Left lung (tissue), 10 donors: ENCODE results near the gene SPNS2. TPM values are rescaled to one million over a fixed set of nuclear protein-coding genes. Genes with fewer than 3 reads are reported as not detected.

ENCODE experiments used
- ATAC-seq: fragments of 200-7000 bp; cut with Tn5 transposase; one replicate; pipeline ENCODE4 v1.9.1; 2020; ENCODE audit warnings: moderate library complexity
- DNase-seq, 4 donors: peaks; one replicate each; pipeline ENCODE4 v3.0.0-alpha.2; 2013 to 2020
- H3K27ac ChIP-seq, 2 donors: fragments of 200-600 bp; sonication (generic) in 1 of 2; one replicate each; pipeline versions ENCODE4 v1.5.0 to v1.8.0; 2020 to 2021
- H3K27me3 ChIP-seq, 2 donors: fragments of 200-600 bp; sonication (generic) in 1 of 2; one replicate each; pipeline versions ENCODE4 v1.5.0 to v1.8.0; 2020 to 2021
- H3K36me3 ChIP-seq, 2 donors: fragments of 200-600 bp; sonication (generic) in 1 of 2; one replicate each; pipeline versions ENCODE4 v1.5.0 to v1.8.0; 2020 to 2021
- H3K4me1 ChIP-seq, 2 donors: fragments of 200-600 bp; one replicate each; pipeline ENCODE4 v1.8.0; 2021
- H3K4me3 ChIP-seq, 2 donors: fragments of 200-600 bp; sonication (generic) in 1 of 2; one replicate each; pipeline versions ENCODE4 v1.5.0 to v1.8.0; 2020 to 2021; ENCODE audit warnings: mild to moderate bottlenecking in 1 of 2
- H3K9me3 ChIP-seq, 2 donors: fragments of 200-600 bp; sonication (generic) in 1 of 2; one replicate each; pipeline versions ENCODE4 v1.5.0 to v1.8.0; 2020 to 2021
- CTCF ChIP-seq, 2 donors: fragments of 200-600 bp; sonication (generic) in 1 of 2; IDR thresholded peaks; one replicate each; pipeline versions ENCODE4 v1.5.0 to v1.8.0; 2021; ENCODE audit warnings: antibody characterized with exemption in 2 of 2
- intact Hi-C, 2 donors: fragments of 100-400 bp; cut with DNase I; formaldehyde crosslinking; loops; one replicate each; pipeline versions ENCODE4 v1.11.2 to v1.14.2; 2022
- polyA plus RNA-seq, 6 donors: library from polyadenylated mRNA; unstranded; fragments of 120-200 nt; gene quantifications; one replicate each; pipeline ENCODE4 v1.2.1, GENCODE V29; 2013; ENCODE audit not compliant: insufficient read length in 6 of 6
- total RNA-seq, 2 donors: library from RNA; stranded (reverse); fragmentation: NEBNext Ultra II Directional; extraction: Animal tissue kit (Norgen Biotek cat#: 25700); gene quantifications; one replicate each; pipeline ENCODE4 v1.2.1, GENCODE V29; 2021
- donor health status: DM: no; HTN: yes; CAD: no.
- donor health status: DM: no; HTN: no; CAD: no.

Gene SPNS2
- total and polyA plus RNA-seq, 8 donors, result 19.6 to 52.4 (median 24.3) TPM

- no peak for DNase-seq
Measured at GRCh38 chr17:4537451-4538235, 39.0 kb downstream of the SPNS2 start.

GRCh38 chr17:4538236-4539002 lies 39.7 kb downstream of the SPNS2 start:
- TF ChIP-seq CTCF (IDR thresholded peaks at IDR 0.05), result no peak
- H3K27ac ChIP-seq, result peak overlapping the region in 1 of 2 donors; percentile 74
- H3K27me3 ChIP-seq, result no peaks in the 10 kb centered on the region
- H3K36me3 ChIP-seq, result peaks cover 0 to 62% of the 10 kb centered on the region in 2 donors
- H3K9me3 ChIP-seq, result no peaks in the 10 kb centered on the region
- no peak overlapping the region for H3K4me3 ChIP-seq
- intact Hi-C loops, result no loop called here
- peaks cover 9 to 77% of the 10 kb centered on the region in 2 donors for H3K4me1 ChIP-seq
- DNase-seq (peak in 1 of 4 donors; percentile 40), ATAC-seq (no peak)

More at GRCh38 chr17:4537451-4538235, 39.0 kb downstream of the SPNS2 start:
- H3K4me1 ChIP-seq, result peaks cover 10 to 84% of the 10 kb centered on the region in 2 donors
- H3K9me3 ChIP-seq, result no peaks in the 10 kb centered on the region
- no peak for ATAC-seq
- no peak overlapping the region for H3K4me3 ChIP-seq
- H3K27ac ChIP-seq, result peak overlapping the region; percentile 44 to 74
- no peaks in the 10 kb centered on the region for H3K27me3 ChIP-seq
- TF ChIP-seq CTCF (IDR thresholded peaks at IDR 0.05), result no peak
- H3K36me3 ChIP-seq, result peaks cover 0 to 62% of the 10 kb centered on the region in 2 donors
- intact Hi-C loops, result no loop called here

- Histone ChIP-seq H3K36me3 (peaks cover 0 to 68% of the 10 kb centered on the region in 2 donors), H3K27ac (peak overlapping the region in 1 of 2 donors; percentile 57), H3K9me3 (no peaks in the 10 kb centered on the region), H3K4me1 (peaks cover 6 to 70% of the 10 kb centered on the region in 2 donors), H3K27me3 (no peaks in the 10 kb centered on the region), H3K4me3 (no peak overlapping the region)
- ATAC-seq (no peak), DNase-seq (peak in 1 of 4 donors; percentile 53)
- intact Hi-C loops, result no loop called here
- no peak for TF ChIP-seq CTCF (IDR thresholded peaks at IDR 0.05)
Measured at GRCh38 chr17:4539025-4539424, 40.3 kb downstream of the SPNS2 start.

GRCh38 chr17:4539576-4540223 lies 41.0 kb downstream of the SPNS2 start:
- no peak for TF ChIP-seq CTCF (IDR thresholded peaks at IDR 0.05)
- Histone ChIP-seq H3K4me3 (no peak overlapping the region), H3K36me3 (peaks cover 0 to 74% of the 10 kb centered on the region in 2 donors), H3K27me3 (no peaks in the 10 kb centered on the region), H3K9me3 (no peaks in the 10 kb centered on the region), H3K4me1 (peaks cover 6 to 66% of the 10 kb centered on the region in 2 donors), H3K27ac (peak overlapping the region in 1 of 2 donors; percentile 57)
- ATAC-seq (no peak), DNase-seq (peak in 1 of 4 donors; percentile 67)
- intact Hi-C loops, result loop anchor here in 1 of 2 donors (10.0 kb wide), 1 partner anchor 115 kb away; no protein-coding TSS in a partner anchor
